OCI-LY3 (cell line): ENCODE results near the gene POU2AF1.

Source experiments
- CTCF ChIP-seq: fragments of 200-600, 300-600 bp; sonication (generic); IDR thresholded peaks from 2 replicates; pipeline ENCODE4 v1.5.1; 2014; ENCODE audit warnings: antibody characterized with exemption, low read length, low read depth
- EZH2phosphoT487 ChIP-seq: fragments of 200-600 bp; shearing (Covaris generic); IDR thresholded peaks from 2 replicates; pipeline ENCODE4 v1.6.1; 2018; ENCODE audit warnings: antibody characterized with exemption, mixed run types, low read depth

DNA sequence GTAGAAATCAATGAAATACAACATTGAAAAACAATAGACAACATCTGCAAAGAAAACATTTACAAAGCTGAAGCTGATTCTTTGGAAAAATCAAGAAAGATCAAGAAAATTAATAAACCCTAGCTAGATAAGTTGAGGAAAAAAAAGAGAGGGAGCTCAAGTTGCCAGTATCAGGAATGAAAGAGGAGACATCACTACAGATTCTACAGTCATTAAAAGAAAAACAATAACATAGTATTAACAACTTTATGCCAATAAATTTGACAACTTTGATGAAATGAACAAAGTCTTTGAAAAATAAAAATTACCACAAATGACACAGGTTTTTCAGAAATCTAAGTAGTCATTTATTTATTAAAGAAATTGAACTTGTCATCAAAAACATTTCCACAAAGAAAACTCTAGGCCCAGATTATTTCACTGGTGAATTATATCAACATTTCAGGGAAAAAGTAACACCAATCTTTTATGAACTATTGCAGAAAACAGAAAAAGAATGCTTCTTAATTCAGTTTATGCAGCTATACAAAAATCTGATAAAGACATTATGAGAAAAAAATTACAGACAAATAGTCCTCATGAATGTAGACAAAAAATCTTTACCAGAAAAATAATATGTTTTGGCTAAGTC lies 39.2 kb downstream of the POU2AF1 start:
- TF ChIP-seq CTCF (no peak), EZH2phosphoT487 (no peak)
